ENCODE data around the gene SLC24A5.

DNA sequence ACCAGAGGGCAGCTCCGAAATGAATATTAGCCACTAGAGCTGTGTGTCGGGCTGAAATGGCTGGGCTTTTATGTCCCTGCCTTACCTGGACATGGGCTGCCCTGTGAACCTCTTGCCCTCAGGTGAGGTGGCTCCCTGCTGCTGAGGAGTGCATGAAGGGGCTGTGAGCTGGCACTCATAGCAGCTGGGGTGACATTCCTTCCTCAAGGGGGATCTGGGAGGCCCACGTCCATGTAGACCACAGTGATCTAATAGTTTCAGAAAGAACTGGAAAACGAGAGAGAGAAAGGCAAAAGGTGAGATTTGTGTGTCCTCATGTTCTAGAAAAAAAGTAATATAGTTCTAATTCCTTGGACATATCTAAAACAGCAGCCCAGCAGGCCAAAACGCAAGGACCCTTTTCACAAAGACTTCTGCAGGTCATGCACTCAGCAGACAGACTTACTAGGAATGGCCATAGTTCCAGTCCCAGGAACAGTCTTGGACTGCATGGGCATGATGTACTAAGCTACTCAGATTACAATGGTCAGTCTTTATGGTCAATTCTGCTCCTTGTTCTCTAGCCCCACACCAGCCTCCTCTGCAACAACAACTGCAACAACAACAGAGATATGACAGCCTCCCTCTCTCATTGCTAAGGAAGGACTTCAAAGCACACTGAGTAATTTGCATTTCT is 10.8 kb upstream of the SLC24A5 start:
- TF ChIP-seq, protein P1, sequence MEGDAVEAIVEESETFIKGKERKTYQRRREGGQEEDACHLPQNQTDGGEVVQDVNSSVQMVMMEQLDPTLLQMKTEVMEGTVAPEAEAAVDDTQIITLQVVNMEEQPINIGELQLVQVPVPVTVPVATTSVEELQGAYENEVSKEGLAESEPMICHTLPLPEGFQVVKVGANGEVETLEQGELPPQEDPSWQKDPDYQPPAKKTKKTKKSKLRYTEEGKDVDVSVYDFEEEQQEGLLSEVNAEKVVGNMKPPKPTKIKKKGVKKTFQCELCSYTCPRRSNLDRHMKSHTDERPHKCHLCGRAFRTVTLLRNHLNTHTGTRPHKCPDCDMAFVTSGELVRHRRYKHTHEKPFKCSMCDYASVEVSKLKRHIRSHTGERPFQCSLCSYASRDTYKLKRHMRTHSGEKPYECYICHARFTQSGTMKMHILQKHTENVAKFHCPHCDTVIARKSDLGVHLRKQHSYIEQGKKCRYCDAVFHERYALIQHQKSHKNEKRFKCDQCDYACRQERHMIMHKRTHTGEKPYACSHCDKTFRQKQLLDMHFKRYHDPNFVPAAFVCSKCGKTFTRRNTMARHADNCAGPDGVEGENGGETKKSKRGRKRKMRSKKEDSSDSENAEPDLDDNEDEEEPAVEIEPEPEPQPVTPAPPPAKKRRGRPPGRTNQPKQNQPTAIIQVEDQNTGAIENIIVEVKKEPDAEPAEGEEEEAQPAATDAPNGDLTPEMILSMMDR (IDR thresholded peaks at IDR 0.05 in 2 of 3, conservative IDR thresholded peaks at IDR 0.05 in 1 of 3; ENCODE audit: control insufficient read depth in 2 of 3, extremely low read depth in 1 of 3, insufficient read depth in 1 of 3, low read depth in 3 of 3, low read length in 3 of 3), result no peak
- TF ChIP-seq TCF12 (IDR thresholded peaks at IDR 0.05; ENCODE audit: low read depth, low read length), result no peak
- TF ChIP-seq YY1 (IDR thresholded peaks at IDR 0.05; ENCODE audit: low read depth, low read length), result no peak
- no peak for TF ChIP-seq POLR2AphosphoS5 (IDR thresholded peaks at IDR 0.05; ENCODE audit: low read length)
- no peak for TF ChIP-seq MTA3 (IDR thresholded peaks at IDR 0.05; ENCODE audit: borderline replicate concordance, low read length)
- no peak for TF ChIP-seq CEBPB (IDR thresholded peaks at IDR 0.05; ENCODE audit: borderline replicate concordance in 1 of 2, low read depth in 2 of 2, low read length in 2 of 2)
- TF ChIP-seq POLR2AphosphoS2 (IDR thresholded peaks at IDR 0.05; ENCODE audit: low read depth, low read length), result no peak
- TF ChIP-seq SUPT20H (IDR thresholded peaks at IDR 0.05; ENCODE audit: borderline replicate concordance, control insufficient read depth, low read depth, low read length), result no peak
- no peak for TF ChIP-seq DPF2 (IDR thresholded peaks at IDR 0.05)
- no peak for TF ChIP-seq SMAD5 (IDR thresholded peaks at IDR 0.05; ENCODE audit: low read depth)
- no peak for TF ChIP-seq NRF1 (conservative IDR thresholded peaks at IDR 0.05; ENCODE audit: low read depth, low read length)
- TF ChIP-seq EZH2 (IDR thresholded peaks at IDR 0.05; ENCODE audit: borderline replicate concordance, control insufficient read depth, low read depth, low read length), result no peak
- no peak for TF ChIP-seq ATF7 (IDR thresholded peaks at IDR 0.05; ENCODE audit: low read depth)

Measured in GM12878 (cell line).